ENCODE data around the gene SPATA32.

Gene SPATA32

GRCh38 chr17:45293413-45294211 lies 31.7 kb upstream of the SPATA32 start:
- peak; percentile 30 for DNase-seq

- DNase-seq, result peak; percentile 44
Observed at GRCh38 chr17:45292696-45293412, 31.0 kb upstream of the SPATA32 start.

DNA sequence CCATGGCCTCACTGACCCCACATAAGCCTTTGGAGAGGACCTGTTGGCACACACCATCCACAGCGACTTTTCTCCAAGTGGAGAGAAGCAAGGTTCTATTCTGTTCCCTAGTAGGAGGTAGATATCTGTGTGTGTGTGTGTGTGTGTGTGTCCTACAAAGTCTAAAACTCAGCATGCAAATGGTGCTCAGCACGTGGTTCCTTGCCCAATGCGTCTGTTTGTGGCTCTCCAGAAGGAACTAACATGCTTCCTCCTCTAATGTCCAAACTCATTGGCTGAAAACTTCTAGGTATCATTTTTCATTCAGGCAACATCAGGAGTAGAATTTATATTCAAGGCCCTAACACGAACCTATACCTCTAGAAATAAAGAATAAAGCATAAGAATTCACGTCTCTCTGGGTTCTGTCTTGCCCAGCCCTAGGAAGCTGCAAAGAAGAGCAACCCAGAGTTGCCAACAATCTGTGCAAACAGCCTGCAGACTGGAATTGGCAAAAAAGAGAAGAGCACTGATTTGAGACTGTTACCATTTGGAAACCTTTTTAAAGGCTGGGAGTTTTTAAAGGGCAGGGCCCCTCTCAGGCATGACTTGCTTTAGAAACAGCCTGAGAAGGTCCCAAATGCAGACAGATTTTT lies 29.4 kb upstream of the SPATA32 start:
- no peak for DNase-seq

DNA sequence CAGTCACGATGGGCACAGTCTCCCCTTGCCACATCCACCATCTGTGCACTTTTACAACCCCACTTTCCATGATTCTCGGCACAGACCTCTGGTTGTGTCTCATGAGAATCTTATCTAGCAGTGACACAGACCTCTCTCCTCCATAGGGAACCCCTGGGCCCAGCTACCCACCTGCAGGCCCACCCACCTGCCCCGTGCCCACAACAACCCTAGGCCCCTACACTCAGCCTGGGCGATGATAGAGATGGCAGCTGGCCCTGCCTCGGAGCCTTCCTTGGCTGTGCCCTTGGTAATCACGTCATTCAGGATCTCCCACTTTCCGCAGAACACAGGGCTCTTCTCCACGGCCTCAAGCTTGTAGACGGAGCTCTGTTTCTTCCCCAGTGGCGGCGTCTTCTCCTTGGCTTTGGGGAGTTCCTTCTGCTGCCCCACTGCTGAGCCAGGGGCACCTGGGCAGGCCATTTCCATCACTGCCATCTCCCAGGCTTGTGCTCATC lies 28.4 kb upstream of the SPATA32 start:
- peak; percentile 51 for DNase-seq

- peak; percentile 60 for DNase-seq
Observed at GRCh38 chr17:45289301-45290268, 27.7 kb upstream of the SPATA32 start.

- DNase-seq, result no peak
Observed at GRCh38 chr17:45288825-45289224, 26.9 kb upstream of the SPATA32 start.

DNA sequence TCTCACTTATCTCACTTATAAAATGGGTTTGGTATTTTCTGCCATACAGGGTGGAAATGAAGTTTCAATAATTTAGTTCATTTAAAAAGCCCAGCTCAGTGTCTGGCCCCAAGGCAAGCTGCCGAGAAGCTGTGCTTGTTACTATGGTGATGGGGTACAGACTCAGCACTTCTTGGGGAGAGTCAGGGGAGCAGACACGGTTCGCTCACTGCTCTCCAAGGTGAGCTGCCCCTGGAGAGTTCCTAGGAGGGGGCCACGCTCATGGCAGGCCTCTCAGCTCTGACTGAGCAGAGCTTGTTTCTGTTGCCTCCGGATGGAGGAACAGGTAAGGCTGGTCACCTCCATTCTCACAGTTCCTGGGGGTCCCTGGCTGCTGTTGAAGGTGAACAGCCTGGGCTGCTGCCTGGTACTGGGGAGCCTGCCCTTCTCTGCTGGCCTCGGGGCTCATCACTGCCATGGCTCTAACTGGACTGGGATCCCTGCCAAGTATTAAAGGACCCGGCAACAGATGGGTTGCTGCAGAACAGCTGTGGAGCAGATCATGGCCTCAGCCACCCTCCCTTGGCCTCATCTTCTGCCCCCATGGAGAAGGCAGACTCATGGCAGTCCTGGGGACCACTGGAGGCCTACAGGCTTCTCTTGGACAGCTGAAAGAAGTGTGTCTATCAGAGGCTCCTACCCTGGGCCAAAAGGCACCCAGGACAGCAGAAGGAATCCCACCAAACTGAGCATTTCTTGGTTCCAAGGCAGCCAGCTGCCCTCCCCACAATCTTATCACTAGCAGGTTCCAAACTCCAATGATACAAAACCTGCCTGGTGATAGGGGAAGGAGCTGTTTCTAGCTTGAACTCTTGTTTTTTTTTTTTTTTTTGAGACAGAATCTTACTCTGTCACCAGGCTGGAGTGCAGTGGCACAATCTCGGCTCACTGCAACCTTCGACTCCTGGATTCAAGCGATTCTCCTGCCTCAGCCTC lies 25.9 kb upstream of the SPATA32 start:
- peak; percentile 69 for DNase-seq

GRCh38 chr17:45286286-45286685 lies 24.4 kb upstream of the SPATA32 start:
- DNase-seq, result no peak

DNA sequence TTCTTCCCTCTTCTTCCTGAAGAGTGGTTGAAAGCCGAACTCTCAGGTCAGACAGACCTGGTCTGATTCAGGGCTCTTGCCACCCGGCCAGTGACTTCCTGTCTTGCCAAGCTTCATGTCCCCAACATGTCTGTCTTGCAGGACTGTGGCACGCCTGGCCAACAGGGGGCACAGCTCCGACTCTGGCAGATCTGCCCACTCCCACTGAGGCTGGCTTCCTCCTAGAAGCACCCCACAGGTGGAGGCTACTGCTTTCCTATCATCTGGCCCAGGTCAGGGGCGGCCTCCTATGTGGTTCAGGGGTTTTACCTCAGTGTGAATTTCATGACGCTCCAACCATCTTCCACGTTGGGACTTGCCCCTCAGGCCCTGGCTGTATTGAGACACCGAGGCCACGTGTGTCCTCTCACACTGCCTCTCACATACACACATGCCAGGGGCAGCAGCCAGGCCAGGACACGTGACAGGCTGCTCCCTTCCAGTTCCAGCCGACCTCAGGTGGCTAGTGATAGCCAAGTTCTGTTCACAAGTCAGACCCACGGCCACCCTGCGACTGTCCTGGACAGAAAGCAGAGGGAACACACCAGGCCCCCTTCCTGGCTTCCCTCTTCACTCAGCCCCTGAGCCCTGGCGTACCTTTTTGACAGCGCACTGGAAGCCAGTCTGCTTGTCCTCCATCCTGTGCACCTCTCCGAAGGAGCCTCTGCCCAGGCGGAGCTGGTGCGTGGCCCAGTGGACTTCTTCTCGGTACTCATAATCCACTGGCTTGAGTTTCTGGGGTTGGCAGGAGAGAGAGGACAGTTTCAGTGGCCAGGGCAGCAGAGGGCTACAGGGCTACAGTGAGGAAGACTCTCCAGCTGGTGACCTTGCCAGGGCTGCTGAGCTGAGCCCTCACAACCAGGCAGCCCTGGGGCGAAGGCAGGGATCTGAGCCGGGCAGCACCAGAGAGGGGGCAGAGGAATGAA lies 22.6 kb upstream of the SPATA32 start:
- DNase-seq, result no peak

- no peak for DNase-seq
Observed at GRCh38 chr17:45283711-45284110, 21.8 kb upstream of the SPATA32 start.

GRCh38 chr17:45282683-45283644 lies 21.1 kb upstream of the SPATA32 start:
- peak; percentile 81 for DNase-seq

DNA sequence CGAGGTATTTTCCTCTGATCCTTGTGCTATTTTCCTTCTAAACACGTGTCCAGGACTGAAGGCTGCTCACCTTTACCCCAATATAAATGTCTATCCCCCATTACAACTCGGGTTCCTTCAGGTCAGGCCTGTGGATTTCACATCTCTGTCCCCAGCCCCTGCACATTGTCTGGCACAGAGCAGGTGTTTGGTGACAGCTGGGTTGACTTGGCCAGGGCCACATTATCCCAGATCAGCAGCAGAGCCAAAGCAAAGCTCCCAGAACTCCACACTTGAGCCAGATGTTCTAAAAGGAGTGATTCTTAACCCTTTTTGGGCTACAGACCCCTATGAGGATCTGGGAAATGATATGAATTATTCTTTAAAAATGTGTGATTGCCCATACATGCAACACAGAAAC lies 18.0 kb upstream of the SPATA32 start:
- DNase-seq, result peak; percentile 49

GRCh38 chr17:45277992-45278391 lies 16.1 kb upstream of the SPATA32 start:
- no peak for DNase-seq

DNA sequence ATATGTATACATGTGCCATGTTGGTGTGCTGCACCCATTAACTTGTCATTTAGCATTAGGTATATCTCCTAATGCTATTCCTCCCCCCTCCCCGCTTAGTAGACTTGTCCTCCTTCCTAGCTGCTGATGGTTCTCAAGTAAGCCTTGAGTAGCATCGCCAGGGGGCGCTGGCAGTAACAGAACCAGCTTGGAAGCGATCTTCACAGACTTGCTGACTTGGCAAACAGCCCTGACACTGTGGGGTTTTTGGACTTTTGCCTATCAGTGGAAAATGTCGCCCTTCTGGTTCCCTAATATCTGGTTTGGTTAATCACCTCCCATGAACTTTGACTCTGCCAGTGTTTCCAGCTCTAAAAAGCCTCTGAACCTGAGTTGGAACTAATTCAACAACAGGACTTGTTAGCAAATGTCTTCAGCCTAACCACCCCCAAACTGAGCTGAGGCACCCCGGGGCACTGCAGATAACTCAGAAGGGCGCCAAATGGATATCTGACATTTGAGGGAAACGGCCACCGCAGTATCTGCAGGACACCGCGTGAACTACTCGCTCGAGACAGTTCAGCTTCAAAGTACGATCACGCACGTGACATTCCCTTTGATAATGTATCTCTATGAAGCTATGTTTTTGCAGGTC lies 15.4 kb upstream of the SPATA32 start:
- DNase-seq, result peak; percentile 61

GRCh38 chr17:45276031-45276430 lies 14.1 kb upstream of the SPATA32 start:
- DNase-seq, result peak; percentile 14

DNA sequence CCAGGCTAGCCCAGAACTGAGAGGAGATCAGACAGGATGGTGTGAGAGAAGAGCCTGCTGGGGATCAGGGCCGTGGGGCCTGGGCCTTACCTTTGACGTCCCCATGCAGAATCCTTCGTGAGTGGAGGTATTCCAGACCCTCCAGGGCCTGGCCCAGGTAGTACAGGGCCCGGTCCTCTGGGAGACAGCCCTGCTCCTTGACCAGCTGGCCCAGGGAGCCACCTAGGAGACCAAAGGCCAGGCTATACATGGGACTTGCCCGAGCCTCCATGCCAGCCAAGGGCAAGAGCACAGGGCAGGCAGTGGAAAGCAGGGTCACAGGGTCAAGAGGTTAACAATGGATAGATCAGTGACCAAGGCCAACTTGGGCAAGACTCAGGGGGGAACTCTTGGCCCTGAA lies 12.1 kb upstream of the SPATA32 start:
- no peak for DNase-seq

DNA sequence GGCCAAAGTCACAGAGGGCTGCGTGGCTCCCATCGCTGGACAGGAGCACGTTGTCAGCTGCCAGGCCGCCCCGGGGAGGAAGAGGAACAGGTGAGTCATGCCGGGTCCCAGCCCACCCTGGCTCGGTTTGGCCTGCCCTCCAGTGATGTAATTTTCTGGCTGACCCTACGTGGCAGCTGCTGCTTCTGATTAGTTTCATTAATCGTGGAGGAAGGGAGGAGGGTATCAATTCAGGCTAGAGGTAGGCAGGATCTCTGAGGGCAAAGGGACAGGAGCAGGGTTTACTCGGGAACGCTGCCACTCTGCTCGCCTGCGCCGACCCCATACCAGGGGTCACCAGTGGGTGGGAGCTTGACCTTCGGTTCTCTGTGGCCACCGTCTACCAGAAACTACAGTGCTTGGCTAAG lies 11.7 kb upstream of the SPATA32 start:
- no peak for DNase-seq

GRCh38 chr17:45271603-45272002 lies 9.7 kb upstream of the SPATA32 start:
- no peak for DNase-seq
